ENCODE measurements around the gene ETV1.

- TF ChIP-seq, protein P1, sequence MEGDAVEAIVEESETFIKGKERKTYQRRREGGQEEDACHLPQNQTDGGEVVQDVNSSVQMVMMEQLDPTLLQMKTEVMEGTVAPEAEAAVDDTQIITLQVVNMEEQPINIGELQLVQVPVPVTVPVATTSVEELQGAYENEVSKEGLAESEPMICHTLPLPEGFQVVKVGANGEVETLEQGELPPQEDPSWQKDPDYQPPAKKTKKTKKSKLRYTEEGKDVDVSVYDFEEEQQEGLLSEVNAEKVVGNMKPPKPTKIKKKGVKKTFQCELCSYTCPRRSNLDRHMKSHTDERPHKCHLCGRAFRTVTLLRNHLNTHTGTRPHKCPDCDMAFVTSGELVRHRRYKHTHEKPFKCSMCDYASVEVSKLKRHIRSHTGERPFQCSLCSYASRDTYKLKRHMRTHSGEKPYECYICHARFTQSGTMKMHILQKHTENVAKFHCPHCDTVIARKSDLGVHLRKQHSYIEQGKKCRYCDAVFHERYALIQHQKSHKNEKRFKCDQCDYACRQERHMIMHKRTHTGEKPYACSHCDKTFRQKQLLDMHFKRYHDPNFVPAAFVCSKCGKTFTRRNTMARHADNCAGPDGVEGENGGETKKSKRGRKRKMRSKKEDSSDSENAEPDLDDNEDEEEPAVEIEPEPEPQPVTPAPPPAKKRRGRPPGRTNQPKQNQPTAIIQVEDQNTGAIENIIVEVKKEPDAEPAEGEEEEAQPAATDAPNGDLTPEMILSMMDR (IDR thresholded peaks at IDR 0.05; ENCODE audit: insufficient read depth, low read length), result no peak
- no peak for TF ChIP-seq GABPA (IDR thresholded peaks at IDR 0.05; ENCODE audit: low read depth)
- TF ChIP-seq REST (IDR thresholded peaks at IDR 0.05; ENCODE audit: insufficient replicate concordance, low read depth), result no peak
- TF ChIP-seq SPI1 (IDR thresholded peaks at IDR 0.05; ENCODE audit: borderline replicate concordance, low read depth), result no peak
Observed at GRCh38 chr7:13875496-13876074, 113.9 kb downstream of the ETV1 start.
